HG02759 (cell line): ENCODE data around the gene RAD51B.
A peak's percentile ranks its signal among the peaks of the same experiment; 100 is the strongest.
"Not testable (repeated sequence)": the region's sequence is repeated elsewhere in the genome, so short reads cannot be mapped to it uniquely, and the experiment has no call there.

Experiments
- ATAC-seq: cut with Tn5 transposase; IDR thresholded peaks from one replicate; pipeline ENCODE4 v1.9.1; 2021; ENCODE audit warnings: mild to moderate bottlenecking, moderate library complexity; ENCODE audit not compliant: unreplicated experiment

Gene RAD51B

DNA sequence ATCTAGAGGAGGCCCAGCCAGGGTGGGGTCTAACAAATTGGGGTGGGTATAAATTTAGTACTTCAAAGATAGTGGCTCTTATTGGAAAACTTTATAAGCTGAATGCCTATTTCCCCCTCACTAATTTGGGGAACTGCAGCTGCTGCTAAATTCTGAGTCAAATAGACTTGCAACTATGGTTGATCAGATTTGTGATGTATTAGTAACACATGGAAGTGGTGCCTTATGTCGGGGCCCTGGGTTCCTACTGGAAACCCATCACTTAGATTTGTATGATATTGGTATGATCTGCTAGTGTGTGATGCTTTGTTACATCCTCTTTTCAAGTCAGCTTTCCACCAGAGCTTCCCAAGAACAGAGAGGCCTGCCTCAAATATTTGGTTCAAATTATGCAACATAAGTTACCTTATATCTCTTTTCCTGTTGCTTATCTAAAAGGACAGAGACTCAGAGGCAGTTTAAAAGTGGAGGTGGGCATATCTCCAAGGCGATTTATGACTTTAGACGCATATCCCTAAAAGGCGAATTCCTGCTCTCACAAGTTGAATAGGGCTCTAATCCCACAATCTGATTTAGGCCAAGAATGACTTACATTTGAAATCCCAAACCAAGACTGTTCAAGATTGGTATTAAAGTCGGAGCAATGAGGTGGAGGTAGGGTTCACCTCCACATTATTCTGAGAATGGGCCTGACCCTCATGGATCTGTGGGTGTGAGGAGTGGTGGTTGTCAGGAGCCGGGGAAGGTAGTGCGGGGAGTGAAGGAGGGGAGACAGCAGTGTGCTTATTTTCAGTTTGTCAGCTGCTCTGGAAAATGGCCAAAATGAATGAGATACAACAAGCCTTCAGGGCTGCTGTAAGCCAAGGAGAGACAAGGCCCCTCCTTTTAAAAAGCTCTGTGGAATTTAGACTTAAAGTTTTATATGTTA lies 425.8 kb downstream of the RAD51B start:
- no peak for ATAC-seq

DNA sequence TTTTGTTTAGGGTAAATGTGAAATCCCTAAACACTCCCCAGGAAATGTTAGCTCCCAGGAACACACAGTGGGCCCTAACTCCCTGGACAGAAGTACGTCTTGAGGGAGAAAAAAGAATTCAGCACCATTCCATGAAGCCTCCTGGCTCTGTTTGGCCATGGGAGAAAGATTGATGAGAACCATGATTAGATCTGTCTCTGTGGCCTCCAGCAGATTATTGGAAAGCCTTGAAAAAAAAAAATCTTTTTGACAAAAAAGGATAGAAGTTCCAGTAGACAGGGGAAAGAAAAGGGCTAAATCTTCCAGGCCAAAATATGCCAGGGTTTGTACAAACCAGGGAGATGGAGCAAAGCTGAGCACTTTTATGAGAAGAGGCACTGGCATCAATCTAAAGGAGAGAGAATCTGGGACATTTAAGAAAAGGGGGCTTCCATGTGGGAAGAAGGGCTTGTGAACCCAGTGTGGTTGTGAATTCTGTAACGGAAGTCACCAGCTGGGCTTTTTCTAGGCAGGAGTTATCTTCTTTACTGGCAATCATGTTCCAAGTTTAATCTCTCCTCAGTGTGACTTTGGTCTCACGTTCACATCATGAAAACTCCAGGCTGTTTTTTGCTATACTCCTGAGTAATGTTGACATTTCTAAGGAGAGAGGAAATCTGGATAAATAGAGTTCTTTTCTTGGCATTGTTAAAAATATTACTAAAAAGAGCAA lies 426.7 kb downstream of the RAD51B start:
- ATAC-seq, result no peak

DNA sequence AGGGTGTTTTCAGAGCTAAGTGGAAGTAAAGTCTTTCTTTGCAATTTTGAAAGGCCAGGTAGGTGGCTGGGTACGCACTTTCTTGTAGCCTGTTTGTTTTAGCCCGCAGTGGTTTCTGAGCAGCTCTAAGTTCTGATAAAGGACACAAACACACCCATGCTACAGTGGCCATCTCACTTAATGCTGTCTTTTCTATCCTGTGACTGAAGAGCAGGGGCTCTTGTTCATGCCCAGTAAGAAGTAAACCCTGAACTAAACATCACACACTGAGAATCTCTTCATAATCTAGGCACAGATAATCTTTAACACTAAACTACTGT lies 427.2 kb downstream of the RAD51B start:
- no peak for ATAC-seq

DNA sequence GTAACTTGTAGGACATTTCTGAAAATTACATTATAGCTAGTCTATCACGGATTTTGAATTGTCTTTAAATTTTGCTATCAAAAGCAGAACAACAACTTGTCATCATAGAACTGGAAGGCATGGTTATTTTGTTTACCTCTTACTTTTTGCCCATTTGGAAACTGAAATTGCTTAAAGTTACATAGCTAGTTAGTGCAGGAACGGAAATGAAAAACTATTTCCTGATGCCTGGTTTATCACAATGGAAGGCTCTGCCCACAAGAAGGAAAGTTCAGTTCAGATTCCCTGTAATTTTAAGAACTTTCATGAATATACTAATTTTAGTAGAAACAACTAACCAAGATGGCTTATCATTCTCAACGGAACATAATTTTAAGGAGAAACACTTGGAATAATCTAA lies 427.7 kb downstream of the RAD51B start:
- no peak for ATAC-seq

DNA sequence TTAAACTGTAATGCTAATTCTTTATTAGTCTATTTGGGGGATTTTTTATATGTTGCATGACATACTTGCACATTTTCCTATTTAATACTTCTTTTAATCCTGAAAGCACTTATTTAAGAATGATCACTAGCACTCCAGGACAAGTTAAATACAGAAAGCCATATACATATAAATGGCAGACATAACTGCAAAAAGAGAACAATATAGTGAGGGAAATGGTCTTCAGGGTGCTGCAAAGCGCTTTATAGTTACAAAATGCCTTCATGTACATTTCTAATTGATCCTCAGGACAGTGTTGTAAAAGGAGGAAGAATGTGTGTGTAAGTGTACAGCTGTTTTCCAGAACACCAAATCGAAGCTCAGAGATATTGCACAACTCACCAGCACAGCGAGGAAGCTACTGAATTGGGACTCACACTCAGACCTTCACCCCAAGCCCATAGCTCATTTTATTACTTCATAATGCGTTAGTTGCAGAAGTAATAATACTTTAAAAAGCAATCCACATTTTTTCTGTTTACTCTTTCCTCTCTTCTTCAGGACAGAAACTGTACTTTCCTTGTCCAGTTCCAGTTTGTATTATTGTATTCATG lies 428.2 kb downstream of the RAD51B start:
- no peak for ATAC-seq

DNA sequence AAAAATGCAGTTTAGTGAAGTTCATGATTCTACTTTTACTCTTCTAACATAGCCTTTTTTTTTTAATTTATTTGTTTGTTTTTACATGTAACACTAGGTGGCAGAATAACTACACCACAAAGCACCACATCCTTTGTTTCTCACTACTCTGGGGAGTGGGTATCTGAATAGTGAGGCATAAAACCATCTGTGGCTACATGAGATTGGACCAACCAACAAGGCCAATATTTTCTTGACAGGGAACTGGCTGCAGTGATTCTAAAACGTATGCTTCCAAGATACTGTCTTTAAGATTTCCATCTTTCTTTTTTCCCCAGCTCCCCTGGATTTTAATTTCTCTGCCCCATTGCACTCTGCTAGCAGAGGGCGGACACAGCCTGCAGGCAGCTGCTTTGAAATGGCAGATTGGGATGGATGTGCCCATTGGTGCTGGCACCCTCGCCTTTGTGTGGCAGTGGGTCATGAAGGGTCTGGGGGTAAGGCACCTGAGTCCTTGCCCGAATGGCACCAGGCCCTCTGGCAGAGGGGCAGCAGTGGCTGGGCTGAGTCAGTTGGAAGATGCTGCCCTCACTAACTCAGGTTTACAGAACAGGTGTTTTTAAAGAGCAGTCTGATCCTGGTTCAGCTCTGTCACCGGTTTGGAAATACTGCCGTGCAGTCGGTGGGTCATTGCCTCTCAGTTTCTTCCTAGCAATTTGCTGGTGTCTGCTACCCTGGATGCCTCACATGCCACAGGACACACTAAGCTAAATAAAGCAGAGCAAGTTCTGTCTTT lies 429.1 kb downstream of the RAD51B start:
- ATAC-seq, result peak; percentile 42

DNA sequence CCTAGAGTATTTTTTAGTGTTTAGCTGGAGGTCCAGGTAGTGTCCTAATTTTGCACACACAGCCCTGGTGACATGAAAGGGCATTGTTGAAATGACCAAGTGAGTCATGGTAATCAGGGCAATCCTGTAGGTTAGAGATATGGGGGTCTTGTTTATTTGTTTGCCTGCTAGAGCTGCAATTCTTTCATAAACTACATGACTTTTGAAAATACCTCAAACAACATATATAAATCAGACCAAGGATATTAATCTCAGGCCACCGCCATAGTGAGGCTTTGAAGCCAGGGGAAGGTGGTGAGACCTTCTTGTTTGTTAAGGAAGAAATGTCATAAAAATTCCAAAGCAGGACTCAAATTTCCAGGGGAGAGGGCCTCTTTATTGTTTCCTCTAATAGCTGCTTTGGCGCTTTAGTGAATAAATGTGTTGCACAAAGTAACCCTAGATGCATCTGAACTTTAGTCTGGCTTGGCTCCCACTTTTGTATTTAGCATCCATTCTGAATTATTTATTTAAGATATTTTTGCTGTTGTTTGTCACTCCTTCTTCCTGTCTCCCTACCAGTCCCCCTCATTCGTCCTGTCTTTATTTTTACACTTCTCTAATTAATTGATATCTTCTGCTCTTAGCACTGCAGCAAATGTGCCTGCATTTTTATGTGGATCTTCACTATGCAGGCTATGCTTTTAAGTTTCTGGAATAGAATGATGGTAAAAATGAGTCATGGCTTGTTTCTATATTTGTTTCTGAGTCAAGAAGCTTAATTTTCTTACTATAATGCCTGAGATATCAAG lies 430.3 kb downstream of the RAD51B start:
- no peak for ATAC-seq

DNA sequence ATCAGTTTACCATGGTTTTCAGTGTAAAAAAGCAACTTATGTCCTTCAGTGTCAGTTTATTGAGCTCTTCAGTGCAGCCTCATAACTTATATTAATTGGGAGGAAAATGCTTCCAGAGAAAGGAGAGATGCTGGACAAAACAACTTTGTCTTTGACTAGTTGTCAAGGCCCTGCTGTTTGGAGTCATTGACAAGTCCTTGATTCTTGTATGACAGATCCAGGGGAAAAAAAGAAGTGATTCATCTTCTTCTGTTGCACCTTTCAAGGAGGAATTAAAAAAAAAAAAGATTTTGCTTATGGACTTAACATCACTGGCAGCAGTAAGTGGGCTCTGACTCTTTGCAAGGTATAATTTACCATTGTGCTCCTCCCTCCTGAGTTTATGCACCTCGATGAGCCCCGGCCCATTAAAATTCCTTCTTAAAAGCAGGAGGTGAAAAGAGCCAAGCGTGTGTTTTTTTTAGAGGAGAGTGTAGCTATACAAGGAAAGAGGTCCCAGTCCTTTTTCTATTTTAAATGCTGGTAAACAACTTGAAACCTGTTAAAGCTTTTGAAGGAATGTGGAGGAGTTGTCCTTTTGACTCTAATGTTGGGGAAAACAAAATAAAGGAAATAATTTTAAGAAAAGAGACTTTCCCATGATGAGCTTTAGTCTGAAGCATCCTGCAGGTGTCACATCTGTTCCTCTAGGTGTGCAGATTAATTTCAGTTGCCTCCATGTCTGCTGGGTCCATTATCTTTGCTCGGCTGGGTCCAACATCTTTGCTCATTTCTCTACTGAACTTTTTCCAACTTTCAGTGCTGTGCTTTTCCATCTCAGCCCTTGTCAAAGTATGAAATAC lies 431.6 kb downstream of the RAD51B start:
- no peak for ATAC-seq

DNA sequence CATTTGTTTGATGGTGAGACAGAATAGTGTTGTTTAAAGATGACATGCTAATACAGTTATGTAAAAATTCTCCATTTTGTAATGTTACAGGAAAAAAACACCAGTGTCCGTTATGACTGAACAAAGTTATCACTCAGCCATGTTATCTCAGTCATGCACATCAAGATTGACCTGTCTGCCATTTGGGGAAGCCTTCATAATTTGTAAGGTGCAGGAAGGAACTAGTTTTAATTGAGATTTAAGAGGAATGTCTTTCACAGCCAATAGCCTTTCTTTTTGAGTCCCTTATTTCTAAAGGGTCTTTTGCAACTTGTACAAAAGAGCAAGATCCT lies 432.2 kb downstream of the RAD51B start:
- ATAC-seq, result no peak

DNA sequence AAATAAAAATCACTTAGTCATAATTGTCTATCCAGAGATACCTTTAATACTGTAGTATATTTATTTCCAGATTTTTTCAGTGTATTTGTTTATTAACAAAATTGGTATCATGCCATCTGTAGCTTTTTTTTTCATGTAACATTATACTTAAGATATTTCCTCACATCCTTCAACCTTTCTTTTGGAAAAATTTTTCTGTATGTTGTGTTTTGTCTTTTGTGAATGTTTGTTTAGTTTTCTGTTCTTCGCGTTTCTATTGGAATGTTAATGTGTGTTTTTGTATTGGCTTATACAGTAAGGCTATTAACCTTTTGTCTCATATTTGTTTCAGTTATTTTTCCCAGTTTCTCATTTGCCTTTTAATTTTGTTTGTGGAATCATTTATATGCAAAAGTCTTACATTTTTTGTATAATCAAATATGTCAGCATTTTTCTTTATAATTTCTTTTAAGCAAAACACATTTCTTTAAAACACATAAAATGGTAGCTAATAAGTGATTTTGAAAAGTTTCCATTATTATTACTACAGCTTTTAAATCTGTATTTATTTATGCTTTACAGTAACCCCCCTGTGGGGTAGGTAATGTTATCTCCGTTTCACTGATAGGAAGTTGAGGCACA lies 433.7 kb downstream of the RAD51B start:
- ATAC-seq, result no peak

DNA sequence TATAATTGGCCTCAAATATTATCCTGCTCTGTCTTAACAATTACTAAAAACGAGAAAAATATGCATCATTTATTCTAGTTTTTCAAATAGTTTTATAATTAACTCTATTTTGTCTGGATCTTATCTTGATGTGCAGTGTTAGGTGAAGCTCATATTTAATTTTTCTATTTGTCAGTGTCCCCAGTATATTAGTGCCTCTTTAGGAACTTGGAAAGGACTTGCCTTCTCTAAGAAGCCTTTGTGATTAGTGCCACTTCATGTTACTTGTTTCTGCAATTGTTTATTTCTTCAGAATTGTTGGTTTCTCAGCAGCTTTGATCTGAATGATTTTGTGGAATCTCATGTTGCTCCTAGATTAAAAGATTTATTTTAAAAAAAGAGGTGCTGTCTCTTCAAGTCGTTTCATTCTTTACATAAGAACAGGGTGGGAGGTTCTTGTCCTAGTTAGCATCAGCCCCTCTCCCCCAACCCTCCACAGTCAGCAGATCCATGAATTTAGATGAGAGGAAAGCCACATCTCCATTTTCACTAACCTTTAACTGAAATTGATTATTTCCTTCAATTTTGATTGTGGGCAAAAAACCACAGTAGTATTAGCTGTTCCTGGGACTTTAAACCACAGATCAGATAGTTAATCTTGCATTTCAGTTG lies 434.4 kb downstream of the RAD51B start:
- no peak for ATAC-seq

DNA sequence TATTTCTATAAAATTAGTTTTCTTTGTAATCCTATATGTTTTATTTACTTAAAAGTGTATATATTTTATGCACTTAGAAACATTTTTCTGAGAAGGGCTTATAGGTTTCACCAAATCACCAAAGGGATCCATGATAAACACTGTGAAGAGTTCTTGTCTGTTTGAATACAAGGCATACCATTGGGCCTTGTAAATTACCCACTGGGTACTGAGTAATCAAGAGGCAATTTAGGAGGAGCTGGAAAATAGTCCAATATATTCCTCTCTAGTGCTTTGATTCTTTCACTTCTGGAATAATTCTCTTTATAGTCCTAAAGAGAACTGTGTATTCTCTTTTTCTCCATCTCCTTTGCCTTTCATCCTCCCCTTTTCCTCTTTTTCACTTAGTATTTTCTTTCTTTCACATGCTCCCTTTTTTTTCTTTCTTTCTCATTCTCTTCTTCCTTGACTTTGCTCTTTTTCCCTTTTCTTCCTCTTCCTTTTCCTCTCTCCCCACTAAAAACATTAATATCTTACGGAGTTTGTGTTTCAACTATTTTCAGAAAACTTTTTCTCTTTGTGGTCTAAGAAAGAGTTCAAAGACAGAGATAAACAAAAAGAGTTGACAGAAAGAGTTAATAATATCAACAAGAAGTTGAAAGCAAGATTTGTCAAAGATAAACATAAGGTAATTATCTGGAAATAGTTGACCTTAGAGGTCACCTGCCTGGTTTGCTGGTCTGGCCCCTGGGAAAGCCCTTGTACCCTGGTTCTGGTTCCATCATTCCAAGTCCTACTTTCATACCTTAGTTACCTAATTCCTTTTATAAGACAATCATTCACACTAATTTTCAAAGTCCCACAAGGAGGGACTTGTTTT lies 435.3 kb downstream of the RAD51B start:
- ATAC-seq, result no peak

DNA sequence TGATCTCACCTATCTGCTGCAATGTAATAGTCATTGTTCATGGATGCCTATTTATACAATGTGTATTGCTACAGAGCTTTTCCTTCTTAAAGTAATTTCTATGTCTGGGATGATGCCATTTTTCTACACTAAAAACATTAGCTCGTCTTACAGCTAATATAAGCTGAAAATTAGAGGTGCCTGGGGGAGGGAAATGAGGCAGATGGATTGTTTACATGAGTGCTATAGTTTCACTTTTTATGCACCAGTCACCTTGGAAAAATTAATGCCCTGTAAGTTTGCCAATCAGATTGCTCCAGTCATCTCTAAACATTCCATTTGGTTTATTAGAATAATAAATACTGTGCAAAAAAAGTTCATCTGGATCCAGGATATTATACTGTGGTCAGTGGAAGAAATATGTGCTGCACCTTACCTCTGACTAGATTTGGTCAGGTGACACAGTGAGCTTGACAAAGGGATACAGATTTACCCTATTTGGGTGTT lies 436.2 kb downstream of the RAD51B start:
- no peak for ATAC-seq

DNA sequence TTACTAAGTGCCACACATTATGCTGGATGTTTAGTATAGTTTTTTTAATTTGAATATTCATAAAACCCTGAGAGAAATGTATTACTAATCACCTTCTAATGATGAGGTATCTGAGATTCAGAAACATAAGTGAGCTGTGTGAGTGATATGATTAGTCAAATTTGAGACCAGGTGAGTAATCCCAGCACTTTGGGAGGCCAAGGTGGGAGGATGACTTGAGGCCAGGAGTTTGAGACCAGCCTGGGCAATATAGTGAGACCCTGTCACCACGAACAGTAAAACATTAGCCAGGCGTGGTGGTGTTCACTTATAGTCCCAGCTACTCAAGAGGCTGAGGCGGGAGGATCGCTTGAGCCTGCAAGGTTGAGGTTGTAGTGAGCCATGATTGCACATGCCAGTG lies 438.4 kb downstream of the RAD51B start:
- no peak for ATAC-seq

DNA sequence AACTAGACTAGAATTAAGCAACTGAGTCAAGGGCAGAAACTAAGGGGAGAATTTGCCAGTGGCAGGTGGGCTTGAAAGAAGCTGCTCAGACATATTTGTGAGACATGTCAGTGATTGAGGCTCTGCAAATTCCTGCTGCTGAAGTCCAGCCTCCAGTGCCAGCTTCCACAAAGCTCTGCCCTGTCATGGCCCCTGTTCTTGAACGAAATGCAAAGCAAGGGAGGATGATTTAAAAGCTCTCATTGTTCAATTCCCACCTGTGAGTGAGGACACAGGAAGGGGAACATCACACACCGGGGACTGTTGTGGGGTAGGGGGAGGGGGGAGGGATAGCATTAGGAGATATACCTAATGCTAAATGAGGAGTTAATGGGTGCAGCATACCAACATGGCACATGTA lies 439.4 kb downstream of the RAD51B start:
- not testable (repeated sequence) for ATAC-seq

DNA sequence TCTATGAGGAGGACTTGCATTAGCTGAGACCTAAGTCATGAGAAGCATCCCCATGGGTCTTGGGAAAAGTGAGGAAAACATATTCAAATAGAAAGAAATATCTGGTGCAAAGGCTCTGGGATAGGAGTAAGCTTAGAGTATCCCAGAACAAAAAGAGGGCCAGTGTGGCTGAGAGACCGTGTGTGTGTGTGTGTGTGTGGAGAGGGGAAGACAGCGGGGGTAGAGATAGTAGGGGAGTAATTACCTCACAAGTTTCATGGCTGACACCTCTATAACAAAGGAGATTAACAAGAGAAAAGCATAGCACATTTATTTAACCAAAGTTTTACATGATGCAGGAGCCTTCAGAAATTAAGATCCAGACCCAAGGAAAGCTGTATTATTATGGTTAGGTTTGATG lies 440.5 kb downstream of the RAD51B start:
- no peak for ATAC-seq

DNA sequence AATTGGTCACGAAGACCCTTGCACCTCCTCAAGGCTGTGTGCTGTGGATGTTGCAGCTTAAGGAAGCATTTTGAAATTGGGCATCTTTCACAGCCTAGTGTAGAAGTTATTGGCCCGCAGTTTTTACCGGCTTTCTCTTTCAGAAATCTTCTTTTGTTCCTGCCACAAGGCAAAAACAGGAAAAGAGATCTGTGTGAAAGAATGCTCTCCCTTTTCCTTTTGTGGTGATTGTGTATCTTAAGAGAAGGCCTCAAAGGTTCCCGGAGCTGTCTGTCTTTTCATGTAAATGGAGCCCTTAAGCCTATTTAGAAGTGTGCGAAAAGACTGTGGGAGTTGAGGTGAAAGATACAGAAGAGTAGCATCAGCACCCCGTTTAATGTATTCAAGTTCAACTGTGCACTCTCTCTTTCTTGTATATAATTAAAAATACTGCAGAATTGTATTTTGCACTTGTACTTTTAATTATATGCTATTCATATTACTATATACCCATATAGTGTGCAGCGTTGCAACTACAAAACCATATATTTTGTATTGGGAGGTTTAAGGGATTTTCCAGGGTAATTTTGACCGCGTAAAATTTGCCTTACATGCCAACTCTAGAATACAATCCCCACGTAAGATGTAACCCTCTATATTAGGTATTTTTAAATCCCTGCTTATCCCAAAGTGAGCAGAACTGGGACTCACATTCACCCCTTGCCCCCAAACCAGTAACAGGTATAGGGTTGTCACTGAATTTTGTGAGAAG lies 441.7 kb downstream of the RAD51B start:
- no peak for ATAC-seq
